KMS-11 (cell line): Measurements from ENCODE around the gene C12orf54.
"Not testable (repeated sequence)": the region's sequence is repeated elsewhere in the genome, so short reads cannot be mapped to it uniquely, and the experiment has no call there.

Experiments used
- H2AFZ ChIP-seq: fragments of 200-600 bp; sonication (generic); 2 replicates; pipeline ENCODE4 v1.6.1; 2016; ENCODE audit warnings: antibody characterized with exemption, mixed run types, low read depth
- H3K27ac ChIP-seq: fragments of 200-600 bp; sonication (generic); 2 replicates; pipeline ENCODE4 v1.6.1; 2016; ENCODE audit warnings: mild to moderate bottlenecking, mixed run types
- H3K27me3 ChIP-seq: fragments of 200-600 bp; sonication (generic); 2 replicates; pipeline ENCODE4 v1.6.1; 2017; ENCODE audit warnings: mild to moderate bottlenecking, low read depth, mixed run types, moderate library complexity; ENCODE audit not compliant: insufficient read depth
- H3K36me3 ChIP-seq: fragments of 200-600 bp; sonication (generic); 2 replicates; pipeline ENCODE4 v1.6.1; 2017; ENCODE audit warnings: mild to moderate bottlenecking, mixed run types; ENCODE audit not compliant: insufficient read depth
- H3K4me1 ChIP-seq: fragments of 200-600 bp; sonication (generic); 2 replicates; pipeline ENCODE4 v1.6.1; 2016; ENCODE audit warnings: mild to moderate bottlenecking, low read depth, mixed run types; ENCODE audit not compliant: poor library complexity, severe bottlenecking
- H3K4me2 ChIP-seq: fragments of 200-600 bp; sonication (generic); 2 replicates; pipeline ENCODE4 v1.7.0; 2016; ENCODE audit warnings: mild to moderate bottlenecking, mixed run types
- H3K4me3 ChIP-seq: fragments of 200-600 bp; sonication (generic); IDR thresholded peaks from 2 replicates; pipeline ENCODE4 v1.6.1; 2017; ENCODE audit warnings: low read depth, low read length, mixed read lengths; ENCODE audit not compliant: insufficient read depth
- H3K79me2 ChIP-seq: fragments of 200-600 bp; sonication (generic); 2 replicates; pipeline ENCODE4 v1.6.1; 2016; ENCODE audit warnings: low read depth, mixed run types; ENCODE audit not compliant: insufficient read depth
- H3K9ac ChIP-seq: fragments of 200-600 bp; sonication (generic); 2 replicates; pipeline ENCODE4 v1.6.1; 2016; ENCODE audit warnings: mild to moderate bottlenecking, mixed run types
- H4K20me1 ChIP-seq: fragments of 200-600 bp; sonication (generic); 2 replicates; pipeline ENCODE4 v1.6.1; 2016; ENCODE audit warnings: mild to moderate bottlenecking, mixed run types; ENCODE audit not compliant: insufficient read depth
- CTCF ChIP-seq: fragments of 200-600 bp; sonication (generic); conservative IDR thresholded peaks from 2 replicates; pipeline ENCODE4 v1.6.1; 2017; ENCODE audit warnings: low read depth, mild to moderate bottlenecking, antibody characterized with exemption, low read length, moderate library complexity, mixed read lengths

The C12orf54 gene

GRCh38 chr12:48482198-48482597, at the start of gene C12orf54:
C12orf54 (plus strand) TSS chr12:48482498; CDS start chr12:48483297, 799 bp downstream.
- Histone ChIP-seq H3K27ac (no peak within 1 kb of the TSS), H3K27me3 (no peaks in the 10 kb centered on the region), H3K4me1 (no peaks in the 10 kb centered on the region), H3K4me3 (no peak within 1 kb of the TSS), H3K36me3 (no peaks in the 10 kb centered on the region), H4K20me1 (no peaks in the 10 kb centered on the region), H3K79me2 (no peaks in the 10 kb centered on the region), H2AFZ (no peak within 1 kb of the TSS), H3K4me2 (no peak within 1 kb of the TSS), H3K9ac (no peak within 1 kb of the TSS)
- no peak for TF ChIP-seq CTCF

GRCh38 chr12:48434016-48434415, 48.3 kb upstream of the C12orf54 start:
- H3K79me2 ChIP-seq, H3K4me2 ChIP-seq, H3K27me3 ChIP-seq, H3K4me1 ChIP-seq, H3K36me3 ChIP-seq, H4K20me1 ChIP-seq, H3K4me3 ChIP-seq, H2AFZ ChIP-seq, H3K9ac ChIP-seq, H3K27ac ChIP-seq: not testable (repeated sequence)

GRCh38 chr12:48441069-48441468, 41.2 kb upstream of the C12orf54 start:
- H3K9ac ChIP-seq = no peak overlapping the region
- no peaks in the 10 kb centered on the region for H4K20me1 ChIP-seq
- no peaks in the 10 kb centered on the region for H3K36me3 ChIP-seq
- no peak for TF ChIP-seq CTCF
- no peak overlapping the region for H2AFZ ChIP-seq
- H3K4me3 ChIP-seq = no peak overlapping the region
- H3K4me2 ChIP-seq = no peak overlapping the region
- H3K27me3 ChIP-seq = no peaks in the 10 kb centered on the region
- peaks cover 6% of the 10 kb centered on the region for H3K4me1 ChIP-seq
- no peaks in the 10 kb centered on the region for H3K79me2 ChIP-seq
- H3K27ac ChIP-seq = no peak overlapping the region

GRCh38 chr12:48442179-48442847, 40.0 kb upstream of the C12orf54 start:
- no peaks in the 10 kb centered on the region for H4K20me1 ChIP-seq
- H3K27ac ChIP-seq = no peak overlapping the region
- TF ChIP-seq CTCF = no peak

GRCh38 chr12:48445538-48445937, 36.8 kb upstream of the C12orf54 start:
- H2AFZ ChIP-seq = peak overlapping the region; percentile 15; the same call in 1 of the 2 replicates
- no peak for TF ChIP-seq CTCF
- no peak overlapping the region for H3K9ac ChIP-seq
- no peaks in the 10 kb centered on the region for H3K27me3 ChIP-seq
- H3K4me2 ChIP-seq = no peak overlapping the region
- H3K36me3 ChIP-seq = no peaks in the 10 kb centered on the region
- H3K27ac ChIP-seq = no peak overlapping the region
- no peaks in the 10 kb centered on the region for H4K20me1 ChIP-seq
- H3K79me2 ChIP-seq = no peaks in the 10 kb centered on the region
- no peak overlapping the region for H3K4me3 ChIP-seq
- H3K4me1 ChIP-seq = peaks cover 15% of the 10 kb centered on the region

More at GRCh38 chr12:48442179-48442847, 40.0 kb upstream of the C12orf54 start:
- Histone ChIP-seq H3K4me3 (no peak overlapping the region), H2AFZ (no peak overlapping the region), H3K27me3 (no peaks in the 10 kb centered on the region), H3K4me1 (peaks cover 15% of the 10 kb centered on the region), H3K79me2 (no peaks in the 10 kb centered on the region), H3K36me3 (no peaks in the 10 kb centered on the region), H3K4me2 (no peak overlapping the region), H3K9ac (no peak overlapping the region)
